Sigmoid colon (tissue), 7 donors: Measurements from ENCODE around the gene RAB1B. TPM values are rescaled to one million over a fixed set of nuclear protein-coding genes. Genes with fewer than 3 reads are reported as not detected.

Experiments used
- DNase-seq: peaks from one replicate; pipeline ENCODE4 v3.0.0-alpha.2; 2019
- H3K27ac ChIP-seq, 4 donors: fragments of 200-600 bp; sonication (generic); one replicate each; pipeline ENCODE4 v1.5.1; 2016 to 2019; ENCODE audit warnings: mild to moderate bottlenecking in 1 of 4
- H3K27me3 ChIP-seq, 3 donors: fragments of 200-600 bp; sonication (generic); one replicate each; pipeline ENCODE4 v1.5.1; 2019; ENCODE audit warnings: mild to moderate bottlenecking in 1 of 3
- H3K36me3 ChIP-seq, 4 donors: fragments of 200-600 bp; sonication (generic); one replicate each; pipeline ENCODE4 v1.5.1; 2016 to 2019
- H3K4me1 ChIP-seq, 4 donors: fragments of 200-600 bp; sonication (generic); one replicate each; pipeline ENCODE4 v1.5.1; 2017 to 2019
- H3K4me3 ChIP-seq, 4 donors: fragments of 200-600 bp; sonication (generic); one replicate each; pipeline ENCODE4 v1.5.1; 2017 to 2019; ENCODE audit warnings: mild to moderate bottlenecking in 2 of 4, moderate library complexity in 1 of 4
- H3K9me3 ChIP-seq, 4 donors: fragments of 200-600 bp in 3 of 4; sonication (generic) in 3 of 4; one replicate each; pipeline versions ENCODE4 v1.5.1 to v1.6.1; 2013 to 2019
- EP300 ChIP-seq, 4 donors: sonication (generic); formaldehyde crosslinking; IDR thresholded peaks; one replicate each; pipeline ENCODE4 v1.6.1; 2017; ENCODE audit warnings: antibody characterized with exemption in 4 of 4
- POLR2A ChIP-seq, 2 donors: fragments of 450-650 bp; IDR thresholded peaks; one replicate each; pipeline ENCODE4 v1.6.1; 2016; ENCODE audit warnings: antibody characterized with exemption in 2 of 2, mild to moderate bottlenecking in 2 of 2, moderate library complexity in 2 of 2
- POLR2AphosphoS5 ChIP-seq, 4 donors: sonication (generic); formaldehyde crosslinking; IDR thresholded peaks; one replicate each; pipeline ENCODE4 v1.6.1; 2017; ENCODE audit warnings: antibody characterized with exemption in 4 of 4
- WGBS, 2 donors: extraction: QIAGEN DNeasy Blood & Tissue Kit; methylation state at CpG; one replicate each; pipeline ENCODE4 v1.1.7; 2013; 5-methylcytosine and 5-hydroxymethylcytosine counted together
- intact Hi-C: fragments of 100-400 bp; cut with DNase I; formaldehyde crosslinking; loops from one replicate; pipeline ENCODE4 v1.15.1; 2023
- polyA plus RNA-seq, 3 donors: library from polyadenylated mRNA; stranded (reverse); fragments of 200-250 nt; gene quantifications; one replicate each; pipeline ENCODE4 v1.2.3, GENCODE V29; 2013
- total RNA-seq, 4 donors: library from RNA; depleted of rRNA; stranded (reverse); fragments of >200 nt; gene quantifications; one replicate each; pipeline ENCODE4 v1.1.0, GENCODE V29; 2016
- TF ChIP-seq, protein P1 (sequence below), 4 experiments: fragments of 450-650 bp in 3 of 4; fragments of 200-600 bp in 1 of 4; IDR thresholded peaks; one replicate each; pipeline ENCODE4 v1.5.1; 2016 to 2019; ENCODE audit warnings: antibody characterized with exemption in 4 of 4, mild to moderate bottlenecking in 3 of 4, moderate library complexity in 2 of 4
- donor health status: healthy with polysubstance abuse.
- donor health status: Bipolar disorder and iron deficiency.
- donor health status: healthy.

RAB1B gene
- total and polyA plus RNA-seq, 7 donors: 65.4 to 286 (median 93.7) TPM

- Histone ChIP-seq H3K27me3 (no peaks in the 10 kb centered on the region), H3K4me3 (no peak overlapping the region), H3K27ac (peak overlapping the region in 2 of 4 donors; percentile 42 to 49), H3K36me3 (no peaks in the 10 kb centered on the region), H3K4me1 (peaks cover 0 to 31% (median 31%) of the 10 kb centered on the region in 4 donors), H3K9me3 (no peaks in the 10 kb centered on the region)
- peak; percentile 81 for DNase-seq
- TF ChIP-seq EP300 (IDR thresholded peaks at IDR 0.05): no peak
- no peak for TF ChIP-seq POLR2A (IDR thresholded peaks at IDR 0.05)
- TF ChIP-seq, protein P1, sequence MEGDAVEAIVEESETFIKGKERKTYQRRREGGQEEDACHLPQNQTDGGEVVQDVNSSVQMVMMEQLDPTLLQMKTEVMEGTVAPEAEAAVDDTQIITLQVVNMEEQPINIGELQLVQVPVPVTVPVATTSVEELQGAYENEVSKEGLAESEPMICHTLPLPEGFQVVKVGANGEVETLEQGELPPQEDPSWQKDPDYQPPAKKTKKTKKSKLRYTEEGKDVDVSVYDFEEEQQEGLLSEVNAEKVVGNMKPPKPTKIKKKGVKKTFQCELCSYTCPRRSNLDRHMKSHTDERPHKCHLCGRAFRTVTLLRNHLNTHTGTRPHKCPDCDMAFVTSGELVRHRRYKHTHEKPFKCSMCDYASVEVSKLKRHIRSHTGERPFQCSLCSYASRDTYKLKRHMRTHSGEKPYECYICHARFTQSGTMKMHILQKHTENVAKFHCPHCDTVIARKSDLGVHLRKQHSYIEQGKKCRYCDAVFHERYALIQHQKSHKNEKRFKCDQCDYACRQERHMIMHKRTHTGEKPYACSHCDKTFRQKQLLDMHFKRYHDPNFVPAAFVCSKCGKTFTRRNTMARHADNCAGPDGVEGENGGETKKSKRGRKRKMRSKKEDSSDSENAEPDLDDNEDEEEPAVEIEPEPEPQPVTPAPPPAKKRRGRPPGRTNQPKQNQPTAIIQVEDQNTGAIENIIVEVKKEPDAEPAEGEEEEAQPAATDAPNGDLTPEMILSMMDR (IDR thresholded peaks at IDR 0.05): no peak
- no peak for TF ChIP-seq POLR2AphosphoS5 (IDR thresholded peaks at IDR 0.05)
- 88 to 89% methylated on average over 11 of the region's 11 CpGs for WGBS, 2 donors
- intact Hi-C loops: no loop called here
Measured at GRCh38 chr11:66322732-66323427, 54.4 kb downstream of the RAB1B start.

DNA sequence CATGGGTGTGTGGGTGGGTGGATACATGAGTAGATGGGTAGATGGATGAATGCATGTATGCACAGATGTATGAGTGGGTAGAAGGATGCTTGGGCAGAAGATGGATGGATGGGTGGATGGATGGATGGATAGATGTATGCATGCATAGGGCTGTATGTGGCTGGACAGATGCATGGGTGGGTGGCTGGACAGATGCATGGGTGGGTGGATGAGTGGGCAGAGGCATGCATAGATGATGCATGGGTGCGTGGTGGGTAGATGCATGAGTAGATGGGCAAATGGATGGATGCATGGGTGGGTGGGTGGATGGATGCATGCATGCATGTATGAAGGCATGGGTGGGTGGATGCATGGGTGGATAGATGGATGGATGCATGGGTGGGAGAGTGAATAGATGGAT, 55.2 kb downstream of the RAB1B start:
- intact Hi-C loops: no loop called here
- H3K4me1 ChIP-seq: peaks cover 0 to 31% (median 31%) of the 10 kb centered on the region in 4 donors
- no peak for TF ChIP-seq POLR2AphosphoS5 (IDR thresholded peaks at IDR 0.05)
- TF ChIP-seq EP300 (IDR thresholded peaks at IDR 0.05): no peak
- no peak for TF ChIP-seq POLR2A (IDR thresholded peaks at IDR 0.05)
- TF ChIP-seq, protein P1 (IDR thresholded peaks at IDR 0.05): no peak
- H3K4me3 ChIP-seq: no peak overlapping the region
- no peaks in the 10 kb centered on the region for H3K36me3 ChIP-seq
- no peaks in the 10 kb centered on the region for H3K9me3 ChIP-seq
- DNase-seq: no peak
- H3K27ac ChIP-seq: no peak overlapping the region
- H3K27me3 ChIP-seq: no peaks in the 10 kb centered on the region
- WGBS, 2 donors: 98 to 100% methylated on average over 1 of the region's 1 CpG

GRCh38 chr11:66324664-66325063, 56.2 kb downstream of the RAB1B start:
- DNase-seq: no peak
- Histone ChIP-seq H3K4me3 (no peak overlapping the region), H3K27ac (no peak overlapping the region), H3K36me3 (no peaks in the 10 kb centered on the region), H3K27me3 (no peaks in the 10 kb centered on the region), H3K9me3 (no peaks in the 10 kb centered on the region), H3K4me1 (peaks cover 0 to 34% (median 31%) of the 10 kb centered on the region in 4 donors)
- TF ChIP-seq EP300 (IDR thresholded peaks at IDR 0.05) (no peak), POLR2A (IDR thresholded peaks at IDR 0.05) (no peak), POLR2AphosphoS5 (IDR thresholded peaks at IDR 0.05) (no peak)
- TF ChIP-seq, protein P1 (IDR thresholded peaks at IDR 0.05): no peak
- 83 to 88% methylated on average over 10 of the region's 10 CpGs for WGBS, 2 donors
- intact Hi-C loops: loop anchor here (5.0 kb wide), 1 partner anchor 63 kb away; no protein-coding TSS in a partner anchor

DNA sequence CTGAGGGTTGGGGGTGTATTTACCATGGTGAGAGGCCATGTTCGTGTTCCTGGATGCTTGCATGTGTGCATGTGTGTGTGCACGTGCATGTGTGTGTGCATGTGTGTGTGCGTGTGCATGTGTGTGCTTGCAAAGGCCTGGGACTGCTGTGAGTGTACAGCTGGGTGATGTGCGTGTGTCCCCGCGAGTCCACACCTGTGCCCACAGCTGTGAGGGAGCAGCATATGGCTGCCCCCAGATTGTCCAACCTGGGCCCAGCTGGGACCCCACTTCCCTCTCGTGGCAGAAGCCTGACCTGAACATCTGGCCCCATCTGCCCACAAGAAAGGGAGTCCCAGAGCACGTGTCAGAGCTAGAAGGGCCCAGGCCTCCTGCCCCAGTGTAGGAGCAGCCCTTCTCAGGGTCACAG, 56.8 kb downstream of the RAB1B start:
- H3K4me3 ChIP-seq: no peak overlapping the region
- intact Hi-C loops: loop anchor here (5.0 kb wide), 1 partner anchor 62 kb away; no protein-coding TSS in a partner anchor
- peak overlapping the region in 1 of 4 donors; percentile 81 for H3K27ac ChIP-seq
- H3K4me1 ChIP-seq: peaks cover 0 to 34% (median 31%) of the 10 kb centered on the region in 4 donors
- H3K36me3 ChIP-seq: no peaks in the 10 kb centered on the region
- H3K27me3 ChIP-seq: no peaks in the 10 kb centered on the region
- H3K9me3 ChIP-seq: no peaks in the 10 kb centered on the region
- TF ChIP-seq EP300 (IDR thresholded peaks at IDR 0.05) (no peak), POLR2AphosphoS5 (IDR thresholded peaks at IDR 0.05) (no peak), POLR2A (IDR thresholded peaks at IDR 0.05) (no peak)
- TF ChIP-seq, protein P1 (IDR thresholded peaks at IDR 0.05): no peak
- 71 to 77% methylated on average over 8 of the region's 8 CpGs for WGBS, 2 donors
- no peak for DNase-seq
